ENCODE results near the gene MAFF. TPM values are rescaled to one million over a fixed set of nuclear protein-coding genes. Genes with fewer than 3 reads are reported as not detected.

MAFF gene
- total RNA-seq, 4 donors from 2014 or later: 5.1 to 14.2 (median 12.0) TPM

GRCh38 chr22:38221908-38222796 lies 20.4 kb downstream of the MAFF start:
- peaks cover 4 to 22% (median 5%) of the 10 kb centered on the region in 4 donors for H3K4me1 ChIP-seq
- no peak for DNase-seq
- no peak overlapping the region for H3K27ac ChIP-seq
- H3K4me3 ChIP-seq: no peak overlapping the region
- peaks cover 0 to 52% (median 0%) of the 10 kb centered on the region in 3 donors for H3K36me3 ChIP-seq
- TF ChIP-seq POLR2A (IDR thresholded peaks at IDR 0.05) (no peak), CTCF (IDR thresholded peaks at IDR 0.05) (no peak)
- H3K27me3 ChIP-seq: no peaks in the 10 kb centered on the region
- no peaks in the 10 kb centered on the region for H3K9me3 ChIP-seq

- Histone ChIP-seq H3K27ac (no peak overlapping the region), H3K4me1 (peaks cover 4 to 22% (median 5%) of the 10 kb centered on the region in 4 donors), H3K4me3 (no peak overlapping the region), H3K36me3 (peaks cover 0 to 58% (median 0%) of the 10 kb centered on the region in 3 donors), H3K9me3 (no peaks in the 10 kb centered on the region), H3K27me3 (no peaks in the 10 kb centered on the region)
- TF ChIP-seq POLR2A (IDR thresholded peaks at IDR 0.05) (no peak), CTCF (IDR thresholded peaks at IDR 0.05) (no peak)
- DNase-seq: no peak
Observed at GRCh38 chr22:38222797-38223119, 21.0 kb downstream of the MAFF start.

- Histone ChIP-seq H3K27ac (no peak overlapping the region), H3K4me1 (peaks cover 4 to 17% (median 5%) of the 10 kb centered on the region in 4 donors), H3K4me3 (no peak overlapping the region), H3K27me3 (no peaks in the 10 kb centered on the region), H3K9me3 (no peaks in the 10 kb centered on the region), H3K36me3 (peaks cover 0 to 64% (median 0%) of the 10 kb centered on the region in 3 donors)
- TF ChIP-seq CTCF (IDR thresholded peaks at IDR 0.05) (no peak), POLR2A (IDR thresholded peaks at IDR 0.05) (no peak)
- no peak for DNase-seq
Observed at GRCh38 chr22:38223289-38223960, 21.6 kb downstream of the MAFF start.

- no peak overlapping the region for H3K27ac ChIP-seq
Observed at GRCh38 chr22:38226853-38227649, 25.3 kb downstream of the MAFF start.

More at GRCh38 chr22:38226853-38227649, 25.3 kb downstream of the MAFF start:
- peaks cover 0 to 68% (median 0%) of the 10 kb centered on the region in 3 donors for H3K36me3 ChIP-seq
- no peaks in the 10 kb centered on the region for H3K9me3 ChIP-seq
- DNase-seq: no peak
- H3K27me3 ChIP-seq: no peaks in the 10 kb centered on the region
- peaks cover 0 to 22% (median 0%) of the 10 kb centered on the region in 4 donors for H3K4me1 ChIP-seq
- no peak overlapping the region for H3K4me3 ChIP-seq
- TF ChIP-seq CTCF (IDR thresholded peaks at IDR 0.05) (no peak), POLR2A (IDR thresholded peaks at IDR 0.05) (no peak)

Data from Peyer's patch (tissue), 4 donors.